ENCODE data around the gene SLC6A1. TPM values are rescaled to one million over a fixed set of nuclear protein-coding genes. Genes with fewer than 3 reads are reported as not detected.

SLC6A1 gene
- total RNA-seq, 1 donor from 2014 or later: not detected

- no peak overlapping the region for H3K4me3 ChIP-seq (ENCODE audit: low read depth, low read length)
- no peak for TF ChIP-seq CTCF (conservative IDR thresholded peaks at IDR 0.05; ENCODE audit: low read depth, low read length)
- peak; percentile 20 for DNase-seq (ENCODE audit: low read depth)
Measured at GRCh38 chr3:11085093-11085840, 92.7 kb downstream of the SLC6A1 start.

- TF ChIP-seq CTCF (conservative IDR thresholded peaks at IDR 0.05; ENCODE audit: low read depth, low read length): no peak
- no peak overlapping the region for H3K4me3 ChIP-seq (ENCODE audit: low read depth, low read length)
- no peak for DNase-seq (ENCODE audit: low read depth)
Measured at GRCh38 chr3:11086856-11087255, 94.3 kb downstream of the SLC6A1 start.

GRCh38 chr3:11088066-11088465 lies 95.5 kb downstream of the SLC6A1 start:
- H3K4me3 ChIP-seq (ENCODE audit: low read depth, low read length): no peak overlapping the region
- no peak for DNase-seq (ENCODE audit: low read depth)
- no peak for TF ChIP-seq CTCF (conservative IDR thresholded peaks at IDR 0.05; ENCODE audit: low read depth, low read length)

- no peak overlapping the region for H3K4me3 ChIP-seq (ENCODE audit: low read depth, low read length)
- TF ChIP-seq CTCF (conservative IDR thresholded peaks at IDR 0.05; ENCODE audit: low read depth, low read length): no peak
- no peak for DNase-seq (ENCODE audit: low read depth)
Measured at GRCh38 chr3:11088831-11089230, 96.3 kb downstream of the SLC6A1 start.

Other genes with a start within 250 kb of the SLC6A1 start
- not detected in 2 replicates for gene SLC6A11, start 176.5 kb upstream of the SLC6A1 start, total RNA-seq
- 3.1 and 7.3 TPM in 2 replicates for gene HRH1, start 161.7 kb downstream of the SLC6A1 start, total RNA-seq

All from epithelial cell of proximal tubule (primary cell).